Activated T-helper 1 cell treated with anti-CD3 and anti-CD28 coated beads, Interleukin-2, amount 50 U/mL, for 16 hours (primary cell): ENCODE measurements around the gene CACNA2D3.

Source experiments
- DNase-seq, 2 donors: peaks; one replicate each; pipeline ENCODE4 v3.0.0-alpha.2; 2020; ENCODE audit warnings: low read depth in 1 of 2, low spot score in 1 of 2

Gene CACNA2D3

DNA sequence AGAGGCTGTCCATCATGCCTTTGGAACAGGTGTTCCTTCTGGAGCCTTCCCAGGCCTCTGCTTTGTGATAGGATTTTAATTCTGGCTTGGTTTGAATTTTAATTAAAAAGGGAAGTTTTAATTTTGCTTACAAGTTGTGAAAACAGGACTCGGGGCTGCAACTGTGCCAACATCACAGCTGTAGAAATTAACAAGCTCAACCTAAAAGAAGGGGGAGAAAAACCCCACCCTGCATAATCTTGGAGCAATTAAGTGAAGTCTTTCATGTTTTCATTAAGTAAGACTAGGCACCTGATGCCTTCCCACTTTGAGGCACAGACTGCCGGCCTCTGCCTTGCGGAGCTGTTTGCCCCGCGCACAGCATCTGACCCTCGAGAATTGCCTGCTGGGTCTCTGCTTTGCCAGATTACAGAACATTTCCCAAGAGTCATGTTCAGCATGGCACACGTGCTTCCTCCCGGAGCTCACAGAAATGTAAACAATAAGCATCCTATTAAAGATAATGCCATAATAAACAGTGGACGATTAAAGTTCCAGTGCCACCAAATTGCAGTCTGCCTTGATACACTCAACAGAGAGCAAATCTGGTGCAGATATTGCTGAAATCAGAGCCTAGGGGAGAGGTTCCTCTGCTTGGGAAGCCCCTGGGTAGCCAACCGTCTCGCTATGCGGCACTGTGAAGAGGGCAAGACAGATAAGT, 441.3 kb downstream of the CACNA2D3 start:
- DNase-seq, result no peak

DNA sequence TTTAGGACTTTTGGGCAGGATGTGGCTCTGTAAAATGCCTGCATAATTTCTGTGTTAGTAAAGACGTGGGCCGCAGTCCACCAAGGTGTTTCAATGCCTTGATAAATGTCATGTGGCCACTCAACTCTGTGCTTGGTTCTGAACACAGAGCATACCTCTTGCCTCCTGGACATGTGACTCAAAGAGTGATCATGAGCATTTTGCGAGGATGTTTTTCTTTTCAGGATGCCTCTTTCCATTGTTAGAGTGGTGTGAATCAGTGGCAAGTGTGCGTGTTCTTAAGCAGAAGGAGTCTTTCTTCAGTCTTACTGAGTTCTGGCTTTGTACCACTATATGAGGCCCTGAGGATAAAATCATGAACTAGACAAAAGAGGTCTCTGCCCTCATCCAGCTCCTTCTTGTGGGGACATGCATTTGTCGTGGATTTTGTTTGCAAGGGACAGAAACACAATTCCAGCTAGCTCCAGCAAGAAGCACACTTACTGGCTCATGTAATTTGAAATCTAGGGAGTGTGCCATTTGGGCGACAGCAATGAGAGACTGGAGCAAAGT, 442.1 kb downstream of the CACNA2D3 start:
- DNase-seq, result no peak

DNA sequence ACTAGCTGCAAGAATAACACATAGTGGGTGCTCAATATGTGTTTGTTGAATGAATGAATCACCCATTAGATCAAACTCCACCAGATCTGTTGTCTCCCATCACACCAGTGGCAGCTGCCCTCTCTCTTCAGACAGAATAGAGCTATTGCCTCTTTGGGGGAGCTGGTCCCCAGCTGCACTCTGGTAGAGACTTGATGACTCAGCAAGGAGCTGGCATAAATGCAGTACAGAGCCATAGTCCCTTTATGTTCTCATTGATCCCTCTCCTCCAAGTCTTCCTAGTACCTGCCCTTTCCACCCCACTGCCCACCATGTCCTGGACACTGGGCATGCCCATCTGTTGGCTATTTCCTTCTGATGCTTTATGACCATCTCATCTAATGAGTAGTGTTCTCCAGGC, 443.6 kb downstream of the CACNA2D3 start:
- DNase-seq, result no peak

DNA sequence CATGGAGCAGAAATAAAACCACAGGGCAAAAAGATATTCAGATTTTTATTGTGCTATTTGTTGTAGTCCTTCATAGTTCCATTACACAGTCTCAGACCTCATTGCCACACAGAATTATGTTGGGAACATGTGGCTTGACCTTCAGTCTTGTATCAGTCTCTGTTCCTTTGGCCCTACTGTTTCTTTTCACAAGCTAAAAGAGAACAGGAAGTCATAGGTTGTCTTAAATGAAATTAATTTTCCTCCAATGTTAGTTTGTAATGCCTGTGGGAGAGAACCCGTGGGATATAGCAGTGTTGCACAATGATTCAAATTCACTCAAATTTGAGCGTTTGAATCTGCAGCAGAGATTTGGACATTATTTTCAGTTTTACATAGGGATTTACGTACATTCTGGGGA, 445.6 kb downstream of the CACNA2D3 start:
- no peak for DNase-seq

DNA sequence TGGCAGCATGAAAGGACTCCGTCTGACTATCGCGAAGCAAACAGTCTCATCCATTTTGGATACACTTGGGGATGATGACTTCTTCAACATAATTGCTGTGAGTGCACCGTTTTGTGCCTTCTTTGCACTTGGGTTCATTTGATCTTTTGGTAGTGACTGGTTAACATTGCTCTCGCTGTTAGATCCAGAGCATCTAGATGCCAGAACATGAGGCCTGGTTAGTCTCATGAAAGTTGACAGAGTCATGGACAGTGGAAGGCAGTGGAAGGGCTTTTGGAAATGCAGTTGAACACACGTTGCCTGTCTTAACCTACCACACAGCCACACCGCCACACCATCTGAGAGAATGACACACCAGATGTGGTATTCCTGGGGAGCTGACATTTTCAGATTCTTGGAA, 447.7 kb downstream of the CACNA2D3 start:
- no peak for DNase-seq

DNA sequence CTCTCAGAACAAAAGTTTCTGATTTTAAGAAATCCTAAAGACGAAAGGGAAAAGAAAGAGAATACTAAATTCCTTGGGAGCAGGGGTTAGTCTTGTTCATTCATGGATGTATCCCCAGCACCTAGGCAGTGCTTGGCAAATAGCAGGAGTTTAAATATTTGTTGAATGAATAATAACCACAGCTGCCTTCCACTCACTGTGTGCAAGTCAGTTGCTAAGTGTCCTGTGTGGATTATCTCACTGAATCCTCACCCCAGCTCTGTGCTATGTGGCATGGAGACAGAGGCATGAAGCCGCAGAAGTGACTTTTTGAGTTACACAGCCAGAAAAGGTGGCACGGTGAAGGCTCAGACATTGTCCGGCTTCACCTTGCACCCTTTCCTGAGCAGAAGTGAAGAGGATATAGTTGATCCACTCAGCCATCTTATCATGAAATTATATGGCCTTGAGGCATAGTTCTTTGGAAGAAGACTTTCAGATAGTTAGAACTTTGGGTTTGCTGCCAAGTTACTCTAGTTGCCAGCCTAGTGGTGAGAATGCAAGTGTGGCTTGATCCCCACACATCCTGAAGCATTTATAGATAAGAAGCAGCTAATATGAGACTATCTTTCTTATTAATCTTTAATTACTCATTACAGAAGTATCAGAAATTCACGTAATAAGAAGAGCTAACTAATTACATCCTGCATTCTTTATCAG, 450.0 kb downstream of the CACNA2D3 start:
- no peak for DNase-seq

DNA sequence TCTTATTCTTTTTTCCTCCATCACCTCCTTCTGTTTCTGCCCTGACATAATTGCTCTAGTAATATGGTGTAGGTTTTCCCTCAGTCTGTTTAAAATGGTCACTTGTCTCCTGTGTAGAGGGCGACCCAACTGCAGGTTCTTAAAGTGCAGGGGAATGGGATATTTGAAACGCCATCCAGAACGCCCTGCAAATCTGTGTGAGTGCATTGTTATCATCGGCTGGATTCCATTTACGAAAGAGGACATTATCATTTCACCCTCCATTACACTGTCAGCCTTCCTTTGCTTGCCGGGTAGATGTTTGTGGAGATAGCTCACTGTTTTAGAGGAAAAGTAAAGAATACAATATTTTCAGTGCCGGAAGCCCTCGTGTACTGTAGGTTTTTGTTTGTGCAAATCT, 451.5 kb downstream of the CACNA2D3 start:
- DNase-seq, result no peak

DNA sequence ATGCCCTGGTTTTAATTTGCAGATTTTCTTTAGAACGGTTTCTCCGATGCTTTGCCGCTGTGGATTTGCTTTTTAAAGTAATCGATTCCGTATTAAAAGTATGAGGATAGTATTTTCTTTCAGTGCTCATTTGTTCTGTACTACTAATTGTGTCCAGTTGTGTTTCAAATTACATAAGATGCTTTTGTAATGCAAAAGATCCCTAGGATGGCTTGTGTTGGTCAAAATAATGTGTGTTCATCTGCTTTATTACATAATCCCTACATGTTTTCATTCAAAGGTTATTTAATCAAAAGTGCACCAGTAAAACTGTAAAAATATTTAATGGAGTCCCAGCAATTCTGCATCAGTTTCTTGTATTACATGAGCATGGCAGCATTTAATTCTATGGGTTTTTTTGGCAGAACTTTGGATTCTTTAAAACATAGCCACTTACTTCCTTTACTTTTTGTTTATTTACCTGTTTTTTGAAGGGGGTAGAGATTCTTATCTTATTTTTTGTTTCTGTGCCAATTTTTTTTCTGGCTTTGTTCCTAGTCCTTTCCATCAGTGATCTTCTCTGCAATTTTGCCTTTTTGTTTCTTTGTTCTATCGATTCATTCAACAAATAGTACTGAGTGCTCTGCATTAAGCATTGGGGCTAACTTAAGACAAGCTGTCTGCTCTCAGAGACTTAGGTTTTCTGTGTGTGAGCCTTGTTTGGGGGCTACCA, 452.7 kb downstream of the CACNA2D3 start:
- DNase-seq, result no peak

DNA sequence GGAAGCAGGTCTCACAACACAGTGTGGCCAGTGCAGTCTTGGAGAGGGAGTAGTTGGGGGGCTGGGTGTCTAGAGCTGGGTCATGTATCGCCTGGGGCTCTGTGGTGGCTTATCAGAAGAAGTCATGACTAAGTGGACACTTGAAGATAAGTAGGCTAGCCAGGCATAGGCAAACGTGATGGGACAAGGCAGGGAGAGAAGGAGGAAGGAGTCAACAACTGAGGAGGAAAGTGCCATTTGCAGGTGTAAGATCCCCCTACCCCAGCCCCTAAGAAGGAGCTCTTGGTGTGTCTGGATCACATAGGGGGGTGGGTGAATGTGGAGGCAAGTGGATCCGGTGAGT, 453.2 kb downstream of the CACNA2D3 start:
- no peak for DNase-seq

DNA sequence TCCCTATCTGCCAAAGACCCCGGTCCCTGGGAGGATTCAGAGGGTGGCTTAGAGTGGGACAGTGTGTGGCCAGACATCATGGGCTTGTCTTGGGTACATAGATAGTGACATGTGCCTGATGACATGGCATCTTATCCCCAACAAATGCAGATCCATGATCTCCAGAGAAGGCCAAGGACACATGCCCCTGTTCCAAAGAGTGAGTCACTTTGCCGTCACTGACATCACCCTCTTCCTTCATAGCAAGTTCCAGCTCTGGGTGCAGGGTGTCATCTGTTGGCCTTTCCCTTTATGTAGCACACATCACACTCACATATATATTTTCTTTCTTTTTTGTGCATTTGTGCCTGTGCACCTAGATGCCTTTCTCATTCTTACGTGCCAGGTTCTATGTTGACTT, 455.0 kb downstream of the CACNA2D3 start:
- no peak for DNase-seq

DNA sequence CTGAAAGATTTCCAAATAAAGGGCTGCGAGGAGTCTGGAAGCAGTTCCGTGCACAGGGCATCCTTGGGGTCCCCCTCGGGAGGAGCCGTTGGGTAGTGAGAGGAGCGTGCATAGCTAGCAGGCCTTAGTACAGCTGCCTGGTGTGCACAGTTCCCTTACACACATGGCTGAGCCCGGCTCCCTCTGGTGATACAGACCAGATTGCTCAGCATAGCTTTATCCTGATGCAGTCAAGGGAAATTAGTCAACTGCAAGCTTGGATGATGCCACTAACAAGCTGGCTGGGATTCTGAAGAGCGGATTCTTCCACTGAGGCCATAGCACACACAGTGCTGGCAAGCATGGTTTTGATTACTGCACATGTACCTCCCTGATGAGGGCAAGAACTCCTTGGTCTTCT, 456.1 kb downstream of the CACNA2D3 start:
- DNase-seq, result no peak

DNA sequence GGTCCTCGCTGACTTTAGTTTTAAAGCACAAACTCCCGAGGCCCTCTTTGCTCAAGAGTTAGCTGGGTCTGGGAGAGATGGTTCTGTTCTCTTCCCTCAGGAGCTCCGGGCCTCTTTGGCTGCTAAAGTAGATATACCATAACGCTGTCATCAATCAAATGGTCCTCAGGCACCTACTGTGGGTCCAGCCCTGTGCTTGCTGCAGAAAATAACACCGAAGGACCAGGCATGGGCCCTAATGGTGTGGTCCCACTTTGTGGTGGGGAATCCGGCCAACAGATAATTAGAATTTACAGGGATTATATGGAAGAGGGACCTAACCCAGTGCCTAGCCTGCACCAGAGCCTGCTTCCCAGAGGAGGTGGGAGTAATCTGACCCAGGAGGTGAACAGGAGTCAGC, 458.1 kb downstream of the CACNA2D3 start:
- no peak for DNase-seq

DNA sequence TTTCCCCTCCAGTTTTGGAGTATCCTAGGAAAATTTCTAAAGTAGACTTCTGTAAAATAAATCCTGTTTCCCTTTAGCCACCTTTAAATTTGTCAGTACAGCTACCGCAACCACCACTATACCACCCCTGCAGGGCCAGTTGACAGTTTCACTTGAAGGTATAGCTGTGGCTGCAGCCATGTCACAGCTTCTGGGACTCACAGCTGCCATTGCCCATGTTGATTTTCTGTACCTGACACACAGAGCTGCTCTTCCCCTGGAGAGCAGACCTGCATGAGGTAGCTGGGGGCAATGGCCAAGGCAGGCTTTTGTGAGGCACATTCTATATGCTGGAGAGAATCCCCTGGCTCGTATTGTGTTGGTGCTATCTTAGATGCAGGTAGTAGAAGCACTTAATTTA, 460.1 kb downstream of the CACNA2D3 start:
- no peak for DNase-seq

DNA sequence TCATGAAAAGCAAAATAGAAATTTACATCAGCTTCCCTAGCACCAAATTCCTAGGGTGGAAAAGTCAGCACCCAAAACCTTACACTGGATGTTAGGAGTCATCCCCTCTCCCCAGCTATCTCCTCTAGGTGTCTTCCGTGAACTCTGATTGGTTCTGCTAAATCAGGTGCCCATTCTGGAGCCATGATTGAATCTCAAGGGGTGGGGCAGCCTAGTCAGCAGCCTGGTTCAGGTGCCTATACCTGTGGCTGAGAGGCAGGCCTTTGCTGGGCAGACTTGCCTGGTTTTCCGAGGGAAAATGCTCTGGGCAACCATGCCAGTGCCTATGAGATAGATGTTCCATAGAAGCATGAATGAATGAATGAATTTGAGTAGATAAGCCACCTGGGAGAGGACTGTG, 468.8 kb downstream of the CACNA2D3 start:
- DNase-seq, result no peak

DNA sequence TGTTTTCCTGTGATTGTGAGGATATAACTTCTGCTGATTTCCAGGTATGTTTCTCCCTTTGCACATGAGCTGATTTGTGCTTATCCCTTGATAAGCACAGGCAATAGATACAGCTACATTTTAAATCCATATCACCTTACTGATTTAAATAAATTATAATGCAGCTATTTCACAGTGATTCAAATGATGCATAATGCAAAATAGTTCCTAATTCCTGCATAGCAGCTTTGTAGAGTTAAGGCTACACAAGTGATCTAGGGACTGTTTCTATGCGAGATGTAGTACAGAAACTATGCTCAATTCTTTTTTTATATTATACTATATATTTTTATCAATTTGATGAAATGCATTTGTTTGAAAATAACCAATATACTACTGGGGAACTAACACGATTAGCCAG, 471.3 kb downstream of the CACNA2D3 start:
- no peak for DNase-seq

DNA sequence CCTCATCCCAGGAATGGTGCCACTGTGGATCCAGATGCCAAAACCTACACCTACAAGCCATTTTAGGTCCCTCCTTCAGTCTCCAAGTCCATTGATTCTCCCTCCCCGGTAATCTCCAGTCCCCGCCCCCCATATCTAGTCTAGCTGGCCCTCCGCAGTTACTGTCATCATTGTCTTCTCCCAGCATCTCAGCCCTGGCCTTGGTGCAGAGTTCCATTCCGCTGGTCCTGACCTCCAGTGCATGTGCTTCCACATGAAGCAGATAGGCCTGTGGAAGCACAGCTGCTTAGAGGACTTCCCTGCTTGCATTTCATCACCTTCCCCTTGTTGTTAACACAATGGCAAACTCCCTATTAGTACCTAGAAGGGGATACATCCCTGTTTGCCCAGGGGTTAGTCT, 473.7 kb downstream of the CACNA2D3 start:
- no peak for DNase-seq

DNA sequence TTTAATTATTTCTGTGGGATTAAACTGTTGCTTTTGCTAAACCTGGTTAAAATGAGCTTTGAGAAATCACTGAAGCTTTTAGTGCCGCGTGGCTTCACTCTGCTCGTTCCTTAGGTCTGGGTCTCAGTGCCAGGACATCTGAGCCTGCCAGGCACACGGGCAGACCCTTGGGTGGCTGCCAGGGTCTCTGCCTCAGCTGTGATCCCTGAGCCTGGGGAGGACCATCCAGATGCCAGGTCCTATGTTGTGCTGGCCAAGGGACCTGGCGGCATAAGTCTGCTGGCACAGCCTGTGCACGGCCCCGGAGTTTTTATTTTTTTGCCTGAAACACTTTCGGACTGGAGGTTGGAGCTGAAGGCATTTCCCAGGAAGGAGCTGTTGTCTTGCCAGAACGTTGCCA, 477.4 kb downstream of the CACNA2D3 start:
- no peak for DNase-seq

DNA sequence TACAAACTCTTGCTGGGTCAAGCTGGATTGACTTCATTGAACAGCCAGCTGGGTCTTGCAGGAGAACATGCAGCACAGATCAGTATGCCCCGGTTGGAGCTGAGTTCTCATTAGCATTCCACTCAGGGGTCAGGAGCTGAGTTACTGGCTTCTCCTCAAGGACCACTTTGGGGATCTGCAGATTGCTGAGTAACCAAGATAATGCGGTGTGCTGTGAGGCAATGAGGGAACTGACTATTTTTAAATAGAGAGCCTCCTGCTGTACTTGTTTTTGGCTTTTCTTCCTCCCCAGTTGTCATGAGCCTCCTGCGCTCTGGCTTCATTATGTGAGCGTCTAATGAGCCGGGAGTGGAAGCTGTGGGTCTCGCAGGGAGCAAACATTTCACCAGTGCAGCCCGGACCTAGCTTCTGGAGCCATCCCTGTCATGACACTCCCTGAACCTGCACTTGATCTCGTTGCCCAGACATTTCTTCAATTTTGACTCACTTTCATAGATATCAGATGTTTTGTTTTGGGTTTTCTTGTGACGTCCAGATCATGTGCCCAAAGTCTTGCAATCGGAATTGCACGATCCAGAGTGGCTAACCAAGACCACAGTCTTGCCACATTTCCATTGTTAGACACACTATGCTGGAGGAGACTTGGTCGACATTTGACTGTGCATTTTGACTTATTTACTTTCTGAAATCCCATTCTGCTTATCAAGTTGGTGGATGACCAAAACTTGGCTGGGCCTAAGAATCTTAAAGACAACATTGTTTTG, 478.3 kb downstream of the CACNA2D3 start:
- DNase-seq, result no peak

DNA sequence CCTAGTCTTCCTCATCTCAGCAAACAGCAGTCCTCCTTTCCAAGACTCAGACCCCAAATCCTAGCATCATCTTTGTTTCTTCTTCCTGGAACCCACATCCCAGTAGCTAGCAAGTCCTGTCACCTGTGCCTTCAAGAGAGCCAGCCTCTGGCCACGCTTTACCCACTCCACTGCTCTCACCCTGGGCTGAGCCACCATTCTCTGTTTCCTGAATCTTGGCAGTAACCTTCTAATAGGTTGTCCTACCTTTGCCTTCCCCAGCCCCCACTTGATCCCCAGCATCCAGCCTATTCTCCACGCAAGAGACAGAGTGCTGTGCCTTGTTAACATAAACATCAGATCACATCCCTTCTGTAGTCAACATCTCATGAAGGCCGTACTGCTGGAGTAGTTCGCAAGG, 482.1 kb downstream of the CACNA2D3 start:
- no peak for DNase-seq

DNA sequence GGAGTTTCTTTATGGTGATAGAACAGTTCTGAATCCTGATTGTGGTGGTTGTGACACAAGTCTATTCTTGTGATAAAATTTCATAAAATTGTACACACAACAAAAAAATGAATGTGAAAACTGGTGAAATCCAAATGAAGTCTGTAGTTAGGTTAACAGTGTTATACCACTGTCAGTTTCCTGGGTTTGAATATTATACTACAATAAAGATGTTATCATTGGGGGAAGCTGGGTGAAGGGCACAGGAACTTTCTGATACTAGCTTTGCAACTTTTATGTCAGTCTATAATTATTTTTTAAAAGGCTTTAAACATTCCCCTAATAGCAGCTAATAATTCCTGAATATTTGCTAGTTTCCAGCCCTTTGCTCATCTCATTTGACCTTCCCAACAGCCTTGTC, 485.7 kb downstream of the CACNA2D3 start:
- no peak for DNase-seq

DNA sequence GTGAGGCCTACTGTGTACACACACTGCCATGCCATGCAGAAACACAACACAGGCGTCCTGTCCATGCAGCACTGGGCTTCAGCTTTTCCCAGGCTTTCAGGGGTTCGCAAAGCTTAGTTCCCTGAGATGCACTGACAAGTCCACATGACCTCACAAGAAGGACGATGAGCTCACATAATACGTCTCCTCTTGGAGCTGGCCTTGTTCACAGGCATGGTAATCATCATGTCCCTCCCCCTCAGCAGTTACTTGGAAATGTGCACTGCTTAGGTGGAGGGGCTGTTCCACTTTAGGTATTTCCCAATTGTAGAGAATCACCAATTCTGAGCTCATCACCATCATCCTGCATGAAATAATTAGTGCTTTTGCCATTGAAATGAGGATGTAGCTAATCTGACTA, 496.7 kb downstream of the CACNA2D3 start:
- no peak for DNase-seq

DNA sequence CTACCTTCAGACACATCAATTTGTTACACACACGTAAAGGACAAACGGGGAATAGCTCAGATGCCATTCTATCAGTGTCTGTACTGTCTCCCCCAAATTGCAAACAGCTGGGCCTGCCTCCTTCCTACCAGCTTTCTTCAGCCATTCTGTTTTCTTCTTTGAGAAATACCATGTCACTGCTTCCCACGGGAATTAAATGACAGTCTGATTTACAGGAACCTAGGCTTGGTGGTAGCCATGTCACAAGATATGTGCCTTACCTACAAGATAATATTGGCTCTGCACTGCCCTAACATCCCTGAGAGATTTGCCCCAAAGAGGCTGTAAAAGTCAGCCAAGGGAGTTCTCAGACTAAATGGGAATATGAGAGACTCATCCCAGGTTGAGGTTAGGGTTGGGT, 497.2 kb downstream of the CACNA2D3 start:
- DNase-seq, result no peak
